Upper lobe of left lung (tissue), 4 donors: Measurements from ENCODE around the gene UBE2U.

ENCODE experiments used
- CTCF ChIP-seq, 6 experiments: fragments of 450-650 bp in 4 of 6; fragments of 200-600 bp in 2 of 6; sonication (generic) in 2 of 6; IDR thresholded peaks; one replicate each; pipeline ENCODE4 v1.5.1; 2016 to 2019; ENCODE audit warnings: antibody characterized with exemption in 6 of 6
- EP300 ChIP-seq, 4 donors: sonication (generic); formaldehyde crosslinking; IDR thresholded peaks; one replicate each; pipeline ENCODE4 v1.5.1; 2017; ENCODE audit warnings: antibody characterized with exemption in 4 of 4, control low read depth in 2 of 4
- POLR2AphosphoS5 ChIP-seq, 2 donors: sonication (generic); formaldehyde crosslinking; IDR thresholded peaks; one replicate each; pipeline ENCODE4 v1.5.1; 2017; ENCODE audit warnings: antibody characterized with exemption in 2 of 2

DNA sequence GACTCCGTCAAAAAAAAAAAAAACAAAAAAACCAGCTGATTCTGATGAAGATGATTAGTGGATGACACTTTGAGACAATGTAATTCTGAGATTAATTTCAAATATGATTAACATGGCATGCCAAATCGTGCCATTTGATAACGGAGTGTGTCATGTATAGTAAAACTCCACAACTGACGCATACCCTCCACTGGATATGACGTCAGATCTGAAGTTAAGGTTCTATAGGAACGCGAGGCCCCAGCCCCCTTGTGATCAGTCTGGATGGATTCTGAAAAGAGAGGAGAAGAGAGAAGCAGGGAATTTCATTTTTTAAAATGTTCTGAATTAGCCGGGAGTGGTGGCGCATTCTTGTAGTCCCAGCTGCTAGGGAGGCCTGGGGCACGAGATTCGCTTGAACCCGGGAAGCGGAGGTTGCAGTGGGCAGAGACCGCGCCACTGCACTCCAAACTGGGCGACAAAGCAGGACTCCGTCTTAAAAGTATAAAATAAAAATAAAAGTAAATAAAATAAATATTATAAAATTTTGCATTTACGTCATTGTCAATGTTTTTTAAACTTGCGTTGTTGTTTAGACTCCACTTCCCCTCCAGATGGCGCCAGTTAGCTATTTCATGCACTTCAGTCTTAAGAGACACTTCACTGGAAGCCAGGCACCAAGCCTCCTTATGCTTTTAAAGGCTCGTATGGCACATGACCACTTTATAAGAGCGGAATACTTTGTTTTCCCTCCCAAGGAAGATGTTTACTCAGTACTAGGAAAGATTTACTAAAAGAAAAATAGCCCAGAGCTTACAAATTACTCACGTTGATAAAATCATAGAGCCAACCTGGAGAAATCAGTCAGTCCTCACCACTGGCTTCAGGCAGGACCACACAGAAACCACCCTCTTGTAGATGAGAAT is 65.5 kb downstream of the UBE2U start:
- TF ChIP-seq CTCF (IDR thresholded peaks at IDR 0.05): peak; percentile 42 to 77 (median 70)
- no peak for TF ChIP-seq POLR2AphosphoS5 (IDR thresholded peaks at IDR 0.05)
- no peak for TF ChIP-seq EP300 (IDR thresholded peaks at IDR 0.05)
